Uterus (tissue), 2 donors: ENCODE measurements around the gene KYNU.
"Not testable (repeated sequence)": the region's sequence is repeated elsewhere in the genome, so short reads cannot be mapped to it uniquely, and the experiment has no call there.

Experiments
- CTCF ChIP-seq, 4 experiments: fragments of 200-600 bp in 2 of 4; fragments of 450-650 bp in 2 of 4; sonication (generic) in 2 of 4; IDR thresholded peaks; one replicate each; pipeline ENCODE4 v1.5.1; 2016 to 2019; ENCODE audit warnings: antibody characterized with exemption in 4 of 4, mild to moderate bottlenecking in 2 of 4, moderate library complexity in 1 of 4
- POLR2A ChIP-seq, 2 donors: fragments of 450-650 bp; IDR thresholded peaks; one replicate each; pipeline ENCODE4 v1.6.1; 2016; ENCODE audit warnings: antibody characterized with exemption in 2 of 2, mild to moderate bottlenecking in 1 of 2, moderate library complexity in 1 of 2

- TF ChIP-seq CTCF, POLR2A (IDR thresholded peaks at IDR 0.05): not testable (repeated sequence)
Measured at GRCh38 chr2:142950323-142950722, 72.9 kb downstream of the KYNU start.
